Endothelial cell of umbilical vein (primary cell): Measurements from ENCODE around the gene SLC6A18. TPM values are rescaled to one million over a fixed set of nuclear protein-coding genes. Genes with fewer than 3 reads are reported as not detected.

Experiments
- BruUV-seq: library from RNA; stranded (reverse); fragments of 400-500 nt; replicated peaks from 2 replicates; lab custom pipeline; 2021; lab: Mats Ljungman, UMichigan
- CTCF ChIA-PET: fragments of 300-600, 350-600 bp; sonication (Branson Sonifier 250); formaldehyde crosslinking; loops from one replicate; lab custom pipeline; 2021; ENCODE audit warnings: antibody characterized with exemption, inconsistent platforms; lab: Charles Lee
- POLR2A ChIA-PET: fragments of 300-600, 350-600 bp; sonication (Branson Sonifier 250); formaldehyde crosslinking; loops from one replicate; lab custom pipeline; 2021; ENCODE audit warnings: antibody characterized with exemption, inconsistent platforms; lab: Charles Lee
- DNase-seq: peaks from one replicate; pipeline ENCODE4 v3.0.0-alpha.2; 2011; ENCODE audit warnings: low read depth, low spot score
- FAIRE-seq: peaks from 2 replicates; lab custom pipeline; 2011; peaks lifted over from hg19 to GRCh38; lab: Jason Lieb, UNC
- H2AFZ ChIP-seq: 2 replicates; pipeline ENCODE4 v1.6.0; 2012; ENCODE audit warnings: low read depth, low read length, control low read depth, inconsistent platforms
- H3K27ac ChIP-seq: 2 replicates; pipeline ENCODE4 v1.5.1; 2011; ENCODE audit warnings: low read depth, mild to moderate bottlenecking, control low read depth, low read length, moderate library complexity; ENCODE audit not compliant: insufficient read depth
- H3K27me3 ChIP-seq, 2 experiments: 2 replicates each; pipeline versions ENCODE4 v1.6.0 to v1.6.1; 2011; ENCODE audit warnings: low read length in 2 of 2, mixed read lengths in 1 of 2; ENCODE audit not compliant: control insufficient read depth in 2 of 2, insufficient read depth in 2 of 2
- H3K36me3 ChIP-seq, 2 experiments: 2 replicates in 1 of 2; 3 replicates in 1 of 2; pipeline ENCODE4 v1.5.1; 2011; ENCODE audit warnings: low read length in 2 of 2, mild to moderate bottlenecking in 1 of 2, moderate library complexity in 1 of 2; ENCODE audit not compliant: control insufficient read depth in 2 of 2, insufficient read depth in 2 of 2; ENCODE audit errors: extremely low read depth in 1 of 2
- H3K4me1 ChIP-seq: 3 replicates; pipeline ENCODE4 v1.5.1; 2011; ENCODE audit warnings: mild to moderate bottlenecking, low read length; ENCODE audit not compliant: control insufficient read depth, insufficient read depth; ENCODE audit errors: extremely low read depth
- H3K4me2 ChIP-seq: 2 replicates; pipeline ENCODE4 v1.6.1; 2011; ENCODE audit warnings: low read length, control low read depth, mixed read lengths; ENCODE audit not compliant: insufficient read depth
- H3K4me3 ChIP-seq, 3 experiments: fragments of 200-600 bp in 1 of 3; sonication (generic), shearing (Covaris generic) in 1 of 3; replicated peaks in 1 of 3; 2 replicates each; pipeline ENCODE4 v1.5.1; 2011 to 2016; ENCODE audit warnings: control low read depth in 3 of 3, low read length in 3 of 3, mild to moderate bottlenecking in 2 of 3, inconsistent platforms in 1 of 3, low read depth in 1 of 3, moderate library complexity in 1 of 3; ENCODE audit not compliant: insufficient read depth in 1 of 3
- H3K79me2 ChIP-seq: 2 replicates; pipeline ENCODE4 v1.6.0; 2012; ENCODE audit warnings: low read length, inconsistent platforms; ENCODE audit not compliant: control insufficient read depth, insufficient read depth
- H3K9ac ChIP-seq: replicated peaks from 2 replicates; pipeline ENCODE3; 2011; ENCODE audit warnings: low read length, control low read depth; ENCODE audit not compliant: insufficient read depth; ENCODE audit errors: extremely low read depth
- H3K9me1 ChIP-seq: replicated peaks from 3 replicates; pipeline ENCODE4 v1.6.0; 2011; ENCODE audit warnings: mild to moderate bottlenecking, low read length; ENCODE audit not compliant: control insufficient read depth, insufficient read depth; ENCODE audit errors: extremely low read depth
- H3K9me3 ChIP-seq: replicated peaks from 2 replicates; pipeline ENCODE4 v1.5.1; 2012; ENCODE audit warnings: low read length, inconsistent platforms; ENCODE audit not compliant: control insufficient read depth, insufficient read depth
- H4K20me1 ChIP-seq: replicated peaks from 2 replicates; pipeline ENCODE3; 2011; ENCODE audit warnings: mild to moderate bottlenecking, low read length; ENCODE audit not compliant: control insufficient read depth, insufficient read depth; ENCODE audit errors: extremely low read depth
- CTCF ChIP-seq, 2 donors: IDR thresholded peaks; 1 replicate in 1 of 2; 2 replicates in 1 of 2; pipeline ENCODE4 v1.5.1; 2011; ENCODE audit warnings: low read length in 2 of 2, mild to moderate bottlenecking in 2 of 2, moderate library complexity in 2 of 2, control low read depth in 1 of 2, inconsistent platforms in 1 of 2, low read depth in 1 of 2; ENCODE audit not compliant: insufficient read depth in 1 of 2; ENCODE audit errors: extremely low read depth in 1 of 2
- EZH2 ChIP-seq: IDR thresholded peaks from 2 replicates; pipeline ENCODE4 v1.6.1; 2012; ENCODE audit warnings: borderline replicate concordance, low read depth, mild to moderate bottlenecking, moderate library complexity, low read length, inconsistent platforms; ENCODE audit not compliant: severe bottlenecking
- FOS ChIP-seq: IDR thresholded peaks from 2 replicates; pipeline ENCODE4 v1.6.1; 2011; ENCODE audit warnings: mild to moderate bottlenecking, low read length, moderate library complexity, borderline replicate concordance; ENCODE audit not compliant: insufficient read depth
- GATA2 ChIP-seq: IDR thresholded peaks from 2 replicates; pipeline ENCODE4 v1.7.0; 2011; ENCODE audit warnings: low read depth, mild to moderate bottlenecking, moderate library complexity, mixed read lengths, low read length; ENCODE audit not compliant: insufficient read length, insufficient read depth
- JUN ChIP-seq: IDR thresholded peaks from 2 replicates; pipeline ENCODE4 v1.6.1; 2011; ENCODE audit warnings: borderline replicate concordance, low read depth; ENCODE audit not compliant: insufficient read length, insufficient read depth
- MAX ChIP-seq: IDR thresholded peaks from 2 replicates; pipeline ENCODE4 v1.6.1; 2011; ENCODE audit not compliant: insufficient read depth, insufficient read length
- MYC ChIP-seq: IDR thresholded peaks from one replicate; pipeline ENCODE4 v1.6.1; 2011; ENCODE audit warnings: mild to moderate bottlenecking, low read depth, low read length
- POLR2A ChIP-seq: IDR thresholded peaks from 2 replicates; pipeline ENCODE4 v1.6.1; 2012; ENCODE audit warnings: low read depth, mild to moderate bottlenecking, control low read depth, low read length
- POLR2AphosphoS5 ChIP-seq: IDR thresholded peaks from 2 replicates; pipeline ENCODE4 v1.6.1; 2012; ENCODE audit warnings: low read depth, mild to moderate bottlenecking, control low read depth, low read length, moderate library complexity; ENCODE audit not compliant: insufficient read depth
- dilution Hi-C: fragments of 300-500 bp; cut with MboI; formaldehyde crosslinking; loops from one replicate; pipeline ENCODE4 v1.15.0; 2019; ENCODE audit warnings: low sequenced_read_pairs; ENCODE audit not compliant: extremely low pct_ligation_motif_present
- intact Hi-C: fragments of 100-400 bp; cut with micrococcal nuclease; formaldehyde crosslinking; loops from one replicate; pipeline ENCODE4 v1.10.0; 2022
- polyA plus RNA-seq, 4 experiments: library from polyadenylated mRNA; depleted of rRNA in 3 of 4; stranded (reverse) in 3 of 4; unstranded in 1 of 4; fragments of >200 nt; gene quantifications; 2 replicates each; pipeline versions ENCODE4 v1.2.1 to v1.2.3, GENCODE V29; 2011 to 2012; ENCODE audit warnings: missing spikeins in 1 of 4
- total RNA-seq: library from RNA; stranded (reverse); gene quantifications from 2 replicates; pipeline ENCODE4 v1.2.3, GENCODE V29; 2021

The SLC6A18 gene
- total and polyA plus RNA-seq, 2 donors (not counting 3 experiments of a cell fraction or from before 2014, with no cell fraction given) = not detected

- no peak overlapping the region for H2AFZ ChIP-seq
- DNase-seq (no peak), FAIRE-seq (no peak)
- H3K79me2 ChIP-seq = no peaks in the 10 kb centered on the region
- H3K27me3 ChIP-seq = no peaks in the 10 kb centered on the region
- H3K9ac ChIP-seq = no peak overlapping the region
- TF ChIP-seq EZH2 (no peak), POLR2AphosphoS5 (no peak), POLR2A (no peak), JUN (no peak), FOS (no peak), GATA2 (no peak), MAX (no peak), CTCF (IDR thresholded peaks at IDR 0.05; ENCODE audit: extremely low read depth in 1 of 2, insufficient read depth in 1 of 2, low read depth in 1 of 2, low read length in 2 of 2) (no peak), MYC (no peak)
- ChIA-PET CTCF (no interaction called here), POLR2A (no interaction called here)
- no peak overlapping the region for H3K27ac ChIP-seq
- H3K4me2 ChIP-seq = no peak overlapping the region
- intact Hi-C loops = no loop called here
- dilution Hi-C loops = no loop called here
- H4K20me1 ChIP-seq = no peaks in the 10 kb centered on the region
- no TSS peak for BruUV-seq
- no peaks in the 10 kb centered on the region for H3K4me1 ChIP-seq
- no peaks in the 10 kb centered on the region for H3K36me3 ChIP-seq
- no peak overlapping the region for H3K4me3 ChIP-seq
- H3K9me1 ChIP-seq = no peaks in the 10 kb centered on the region
- H3K9me3 ChIP-seq = no peaks in the 10 kb centered on the region
Measured at GRCh38 chr5:1220831-1221230, 4.3 kb upstream of the SLC6A18 start.
